ENCODE measurements around the gene ABHD12.
"Not testable (repeated sequence)": the region's sequence is repeated elsewhere in the genome, so short reads cannot be mapped to it uniquely, and the experiment has no call there.

ABHD12 gene

DNA sequence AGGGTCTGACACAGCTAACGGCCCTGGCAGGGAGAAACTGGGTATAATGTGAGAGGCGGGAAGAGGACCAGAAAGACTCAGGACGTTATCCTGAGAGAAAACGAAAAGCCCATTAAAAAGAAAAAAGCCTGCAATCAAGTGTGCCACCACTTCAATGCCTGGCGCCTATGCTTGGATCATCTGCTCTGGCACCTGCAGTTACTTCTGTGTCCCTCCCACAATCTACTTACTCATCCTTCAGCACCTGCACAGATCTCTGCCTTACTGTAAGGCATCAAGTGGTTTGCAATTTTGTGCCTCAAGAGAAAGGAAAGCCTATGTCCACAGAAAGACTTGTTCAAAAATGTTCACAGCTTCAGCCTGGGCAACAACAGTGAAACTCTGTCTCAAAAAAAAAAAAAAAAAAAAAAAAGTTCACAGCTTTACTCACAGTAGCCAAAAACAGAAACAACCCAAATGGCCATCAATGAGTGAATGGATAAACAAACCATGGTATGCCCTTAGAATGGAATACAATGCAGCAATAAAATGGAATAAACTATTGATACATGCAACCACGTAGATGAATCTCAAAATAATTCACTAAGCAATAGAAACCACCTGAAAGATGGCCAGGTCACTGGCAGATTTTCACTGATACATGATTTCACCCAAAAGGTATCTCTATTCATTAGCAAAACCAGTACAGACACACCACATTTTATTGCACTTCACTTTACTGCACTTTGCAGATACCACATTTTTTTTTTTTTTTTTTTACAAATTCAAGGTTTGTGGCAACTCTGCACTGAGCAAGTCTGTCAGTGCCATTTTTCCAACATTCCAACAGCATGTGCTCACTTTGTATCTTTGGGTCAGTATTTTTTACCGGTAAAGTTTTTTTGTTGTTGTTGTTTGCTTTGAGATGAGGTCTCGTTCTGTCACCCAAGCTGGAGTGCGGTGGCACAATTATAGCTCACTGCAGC is 48.6 kb downstream of the ABHD12 start:
- in situ Hi-C loops (cut with HindIII; ENCODE audit: low pct_unique_long_range_greater_than_20kb, low sequenced_read_pairs): no loop called here
- DNase-seq (ENCODE audit: low read depth in 1 of 2, low spot score in 1 of 2): no peak
- no peak for TF ChIP-seq JUND (IDR thresholded peaks at IDR 0.05; ENCODE audit: low read depth)

DNA sequence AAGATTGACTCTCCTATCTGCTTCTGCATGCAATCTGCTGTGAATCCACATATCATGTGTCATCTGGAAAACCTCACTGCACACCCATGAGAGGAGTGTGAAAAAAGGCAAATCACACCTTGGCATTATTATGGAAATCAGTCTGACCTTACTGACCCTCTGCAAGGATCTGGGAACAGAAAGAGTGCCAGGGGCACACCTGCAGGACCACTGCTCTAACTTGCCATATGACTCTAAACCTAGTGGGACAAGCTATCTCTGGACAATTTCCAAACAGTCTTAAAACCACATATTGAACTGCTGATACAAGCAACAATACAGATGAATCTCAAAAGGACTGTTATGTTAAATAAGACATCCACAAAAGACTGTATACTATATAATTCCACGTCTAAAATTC is 50.3 kb downstream of the ABHD12 start:
- no peak for TF ChIP-seq JUND (IDR thresholded peaks at IDR 0.05; ENCODE audit: low read depth)
- no peak for DNase-seq (ENCODE audit: low read depth in 1 of 2, low spot score in 1 of 2)
- in situ Hi-C loops (cut with HindIII; ENCODE audit: low pct_unique_long_range_greater_than_20kb, low sequenced_read_pairs): no loop called here

DNA sequence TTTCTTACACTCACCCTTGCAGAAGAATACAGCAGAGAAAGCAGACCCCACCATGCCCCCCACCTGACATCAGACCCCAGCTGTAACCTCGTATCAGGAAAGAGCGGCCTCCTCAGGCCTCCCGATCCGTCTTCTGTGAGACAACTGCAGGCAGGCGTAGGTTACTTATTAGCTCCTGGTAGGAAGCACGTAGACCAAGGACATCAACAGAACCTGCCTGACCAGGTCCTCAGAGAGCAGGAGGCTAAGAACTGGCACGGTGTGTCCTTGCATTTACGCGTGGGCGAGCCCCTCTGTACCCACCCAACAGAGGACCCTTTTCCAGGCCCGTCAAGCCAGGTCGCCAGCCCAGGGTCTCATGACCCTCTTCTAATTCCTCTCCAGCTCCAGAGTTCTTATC is 51.0 kb downstream of the ABHD12 start:
- in situ Hi-C loops (cut with HindIII; ENCODE audit: low pct_unique_long_range_greater_than_20kb, low sequenced_read_pairs): no loop called here
- DNase-seq (ENCODE audit: low read depth in 1 of 2, low spot score in 1 of 2): peak; percentile 41 to 70
- no peak for TF ChIP-seq JUND (IDR thresholded peaks at IDR 0.05; ENCODE audit: low read depth)

DNA sequence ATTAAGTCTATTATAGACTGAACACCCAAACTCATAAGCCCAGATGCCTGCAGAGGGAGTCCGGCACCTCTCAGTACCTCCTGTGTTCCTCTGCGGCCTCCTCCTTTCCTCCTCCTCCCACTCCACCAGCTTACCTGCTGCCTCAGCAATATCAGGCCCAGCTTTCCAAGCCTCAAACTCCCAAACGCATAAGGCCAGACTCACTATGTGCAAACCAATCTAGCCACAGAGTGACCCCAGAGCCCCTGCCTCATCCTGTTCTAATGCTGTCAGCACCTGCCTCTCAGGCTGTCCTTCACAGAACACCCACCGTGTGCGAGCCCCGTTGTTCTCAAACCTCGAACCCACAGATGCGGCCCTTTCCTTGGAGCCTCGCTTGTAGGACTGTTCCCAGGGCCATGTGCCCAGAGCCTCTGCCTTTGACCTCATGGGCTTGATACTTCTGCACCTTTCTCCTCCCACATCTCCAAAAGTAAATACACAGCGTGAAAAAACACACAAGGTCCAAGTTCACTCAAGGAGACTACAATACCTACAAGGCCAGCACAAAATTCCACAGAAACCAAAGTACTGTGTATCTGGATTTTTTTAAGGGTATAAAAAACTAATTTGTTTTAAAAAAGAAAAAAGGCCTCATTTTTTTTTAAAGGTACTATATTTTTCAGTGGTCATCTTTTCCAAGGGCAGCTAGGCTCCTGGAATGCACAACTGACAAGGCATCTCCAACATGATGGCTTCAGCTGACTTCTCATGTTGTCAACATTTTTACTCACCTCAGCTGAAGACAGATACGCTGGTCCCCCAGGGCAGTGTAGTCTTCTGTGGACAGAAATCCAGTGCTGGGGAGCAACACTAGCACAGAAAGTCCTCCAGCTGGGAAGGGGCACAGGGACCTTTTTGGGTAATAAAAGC is 52.3 kb downstream of the ABHD12 start:
- peak; percentile 27 to 66 for DNase-seq (ENCODE audit: low read depth in 1 of 2, low spot score in 1 of 2)
- no peak for TF ChIP-seq JUND (IDR thresholded peaks at IDR 0.05; ENCODE audit: low read depth)
- in situ Hi-C loops (cut with HindIII; ENCODE audit: low pct_unique_long_range_greater_than_20kb, low sequenced_read_pairs): no loop called here

DNA sequence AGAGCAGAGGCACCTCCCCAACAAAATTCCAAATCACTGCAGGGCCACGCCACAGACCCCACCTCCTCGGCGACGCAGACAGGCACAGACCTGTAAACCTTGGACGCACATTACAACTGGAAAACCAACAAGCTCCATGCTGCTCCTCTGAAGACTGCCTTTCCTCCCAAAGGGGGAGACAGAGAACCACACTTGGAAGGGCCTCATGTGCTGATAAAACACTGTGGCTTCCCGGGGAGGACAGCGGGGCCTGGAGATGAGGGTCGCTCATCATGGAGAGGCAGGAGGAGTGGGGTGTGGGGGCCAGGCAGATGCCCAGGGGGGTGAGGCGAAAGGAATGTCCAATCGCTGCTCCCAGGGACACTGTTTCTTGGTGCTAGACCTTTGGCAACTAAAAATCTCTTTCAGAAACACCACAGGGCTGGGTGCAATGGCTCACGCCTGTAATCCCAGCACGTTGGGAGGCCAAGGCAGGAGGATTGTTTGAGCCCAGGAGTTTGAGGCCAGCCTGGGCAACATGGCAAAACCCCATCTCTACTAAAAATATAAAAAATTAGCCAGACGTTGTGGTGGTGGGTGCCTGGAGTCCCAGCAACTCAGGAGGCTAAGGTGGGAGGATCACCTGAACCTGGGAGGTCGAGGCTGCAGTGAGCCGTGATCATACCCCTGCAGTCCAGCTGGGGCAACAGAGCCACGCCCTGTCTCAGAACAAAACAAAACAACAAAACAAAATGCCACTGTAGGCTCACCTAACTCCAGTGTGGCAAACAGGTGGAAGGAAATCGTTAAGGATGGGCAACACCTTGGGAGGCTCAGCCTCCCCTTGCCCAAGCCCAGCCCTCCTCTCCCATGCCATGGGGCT is 53.8 kb downstream of the ABHD12 start:
- DNase-seq (ENCODE audit: low read depth in 1 of 2, low spot score in 1 of 2): peak in 1 of 2 experiments; percentile 63
- in situ Hi-C loops (cut with HindIII; ENCODE audit: low pct_unique_long_range_greater_than_20kb, low sequenced_read_pairs): no loop called here
- no peak for TF ChIP-seq JUND (IDR thresholded peaks at IDR 0.05; ENCODE audit: low read depth)

DNA sequence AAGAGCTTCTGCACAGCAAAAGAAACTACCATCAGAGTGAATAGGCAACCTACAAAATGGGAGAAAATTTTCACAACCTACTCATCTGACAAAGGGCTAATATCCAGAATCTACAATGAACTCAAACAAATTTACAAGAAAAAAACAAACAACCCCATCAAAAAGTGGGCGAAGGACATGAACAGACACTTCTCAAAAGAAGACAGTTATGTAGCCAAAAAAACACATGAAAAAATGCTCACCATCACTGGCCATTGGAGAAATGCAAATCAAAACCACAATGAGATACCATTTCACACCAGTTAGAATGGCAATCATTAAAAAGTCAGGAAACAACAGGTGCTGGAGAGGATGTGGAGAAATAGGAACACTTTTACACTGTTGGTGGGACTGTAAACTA is 55.7 kb downstream of the ABHD12 start:
- in situ Hi-C loops (cut with HindIII; ENCODE audit: low pct_unique_long_range_greater_than_20kb, low sequenced_read_pairs); DNase-seq (ENCODE audit: low read depth in 1 of 2, low spot score in 1 of 2): not testable (repeated sequence)

DNA sequence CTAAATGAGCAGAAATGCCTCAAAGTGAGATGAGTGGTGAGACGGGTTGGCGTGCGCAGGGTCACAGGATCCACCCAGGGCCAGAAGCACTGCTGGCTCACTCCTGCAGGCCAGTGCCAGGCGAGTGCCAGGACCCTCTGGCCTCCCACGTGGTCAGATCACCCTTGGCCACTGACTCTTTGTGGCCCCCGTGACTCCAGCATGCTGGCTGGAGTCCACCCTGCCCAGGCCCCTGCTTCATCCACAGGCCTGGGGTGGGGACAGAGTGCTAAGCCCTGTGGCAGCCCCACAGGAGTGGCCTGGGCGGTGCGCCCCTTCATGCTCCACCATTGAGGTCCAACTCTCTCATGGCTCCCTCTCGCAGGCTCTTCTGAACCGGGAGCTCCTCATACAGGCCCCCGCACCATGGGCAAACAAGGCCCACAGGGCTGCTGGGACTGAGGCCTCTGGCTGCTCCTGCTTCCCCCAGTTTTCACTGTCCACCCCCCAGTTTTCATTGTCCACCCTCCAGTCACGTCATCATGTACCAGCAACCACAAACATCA is 61.6 kb downstream of the ABHD12 start:
- TF ChIP-seq JUND (IDR thresholded peaks at IDR 0.05; ENCODE audit: low read depth): no peak
- DNase-seq (ENCODE audit: low read depth in 1 of 2, low spot score in 1 of 2): no peak
- in situ Hi-C loops (cut with HindIII; ENCODE audit: low pct_unique_long_range_greater_than_20kb, low sequenced_read_pairs): no loop called here

DNA sequence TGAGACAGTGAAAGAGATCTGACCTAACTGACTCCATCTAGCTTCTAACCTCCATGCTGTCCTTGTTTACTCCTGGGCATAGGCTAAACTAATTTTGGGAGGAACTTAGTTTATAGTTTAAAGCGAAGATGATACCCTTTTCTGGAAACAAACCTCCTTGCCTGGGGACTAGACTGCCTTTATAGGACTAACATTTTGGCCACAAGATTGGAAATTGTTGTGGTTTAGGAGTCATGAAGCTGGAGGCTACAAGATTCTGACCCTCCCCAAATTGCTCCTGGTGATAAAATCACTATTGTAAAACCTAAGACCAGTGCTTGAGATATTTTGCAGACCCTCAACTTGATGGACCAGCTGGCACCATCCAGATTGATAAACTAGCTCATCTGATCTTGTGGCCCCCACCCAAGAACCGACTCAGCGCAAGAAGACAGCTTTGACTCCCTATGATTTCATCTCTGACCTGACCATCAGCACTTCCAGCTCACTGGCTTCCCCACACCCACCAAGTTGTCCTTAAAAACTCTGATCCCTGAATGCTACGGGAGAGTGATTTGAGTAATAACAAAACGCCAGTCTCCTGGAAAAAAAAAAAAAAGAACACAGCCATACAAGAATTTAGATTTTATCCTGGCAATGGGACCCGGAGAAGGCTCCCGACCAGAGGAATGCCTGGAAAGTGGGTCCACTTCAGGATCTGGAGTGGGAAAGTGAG is 63.0 kb downstream of the ABHD12 start:
- no peak for DNase-seq (ENCODE audit: low read depth in 1 of 2, low spot score in 1 of 2)
- in situ Hi-C loops (cut with HindIII; ENCODE audit: low pct_unique_long_range_greater_than_20kb, low sequenced_read_pairs): no loop called here
- TF ChIP-seq JUND (IDR thresholded peaks at IDR 0.05; ENCODE audit: low read depth): no peak

DNA sequence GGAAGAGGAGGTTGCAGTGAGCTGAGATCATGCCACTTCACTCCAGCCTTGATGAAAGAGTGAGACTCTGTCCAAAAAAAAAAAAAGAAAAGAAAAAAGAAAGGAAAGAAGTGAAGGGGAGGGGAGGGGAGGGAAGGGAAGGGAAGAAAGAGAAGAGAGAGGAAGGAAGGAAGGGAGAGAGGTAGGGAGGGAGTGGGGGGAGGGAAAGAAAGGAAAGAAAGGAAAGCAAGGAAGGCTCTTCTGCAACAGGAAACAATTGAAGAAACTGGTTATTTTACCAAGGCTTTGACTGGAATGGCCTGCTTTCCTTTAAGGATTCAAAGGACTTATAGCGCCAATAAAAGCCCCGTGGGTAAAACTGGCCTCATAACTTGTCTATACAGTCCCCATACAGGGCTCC is 64.6 kb downstream of the ABHD12 start:
- TF ChIP-seq JUND (IDR thresholded peaks at IDR 0.05; ENCODE audit: low read depth): no peak
- no peak for DNase-seq (ENCODE audit: low read depth in 1 of 2, low spot score in 1 of 2)
- in situ Hi-C loops (cut with HindIII; ENCODE audit: low pct_unique_long_range_greater_than_20kb, low sequenced_read_pairs): no loop called here

DNA sequence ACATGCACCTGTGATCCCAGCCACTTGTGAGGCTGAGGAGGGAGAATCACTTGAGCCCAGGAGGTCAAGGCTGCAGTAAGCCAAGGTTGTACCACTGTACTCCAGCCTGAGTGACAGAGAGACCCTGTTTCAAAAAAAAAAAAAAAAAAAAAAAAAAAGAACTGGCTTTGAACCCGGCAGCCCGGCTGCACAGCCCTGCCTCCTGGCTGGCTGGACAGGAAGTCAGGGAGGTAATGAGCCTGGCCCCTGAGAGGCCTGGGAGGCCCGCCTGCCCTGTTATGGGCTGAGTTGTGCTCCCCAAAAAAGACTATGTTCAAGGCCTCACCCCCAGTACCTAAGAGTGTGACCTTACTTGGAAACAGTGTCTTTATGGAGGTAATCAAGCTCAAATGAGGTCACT is 65.6 kb downstream of the ABHD12 start:
- TF ChIP-seq JUND (IDR thresholded peaks at IDR 0.05; ENCODE audit: low read depth): no peak
- in situ Hi-C loops (cut with HindIII; ENCODE audit: low pct_unique_long_range_greater_than_20kb, low sequenced_read_pairs): no loop called here
- no peak for DNase-seq (ENCODE audit: low read depth in 1 of 2, low spot score in 1 of 2)

DNA sequence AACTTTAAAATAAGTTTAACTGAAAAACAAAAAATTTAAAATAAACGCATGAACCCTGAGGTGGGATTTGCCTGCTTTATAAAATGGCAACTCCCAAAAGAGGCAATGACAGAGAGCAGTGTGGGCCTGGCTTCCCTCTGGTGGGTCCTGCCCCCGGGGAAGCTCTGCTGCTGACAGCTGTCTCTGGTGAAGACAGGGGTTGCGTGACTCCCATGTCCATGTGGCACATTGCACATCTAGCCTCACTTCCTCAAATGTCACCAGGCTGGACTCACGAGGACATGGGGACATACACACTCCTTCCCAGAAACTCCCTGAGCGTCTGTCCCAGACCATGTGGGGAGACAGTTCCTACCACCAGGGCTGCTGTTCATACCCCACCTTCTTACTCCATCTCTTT is 66.2 kb downstream of the ABHD12 start:
- in situ Hi-C loops (cut with HindIII; ENCODE audit: low pct_unique_long_range_greater_than_20kb, low sequenced_read_pairs): no loop called here
- TF ChIP-seq JUND (IDR thresholded peaks at IDR 0.05; ENCODE audit: low read depth): no peak
- no peak for DNase-seq (ENCODE audit: low read depth in 1 of 2, low spot score in 1 of 2)
